Astrocyte of the cerebellum (primary cell): ENCODE data around the gene DNAI2.

Experiments used
- DNase-seq: peaks from one replicate; pipeline ENCODE4 v3.0.0-alpha.2; 2011; ENCODE audit warnings: low read depth
- H3K4me3 ChIP-seq: 2 replicates; pipeline ENCODE4 v1.5.1; 2011; ENCODE audit warnings: mild to moderate bottlenecking, low read depth, low read length, moderate library complexity
- in situ Hi-C: cut with HindIII; loops from 2 replicates; pipeline ENCODE4 v1.10.0; 2017; ENCODE audit warnings: low sequenced_read_pairs
- TF ChIP-seq, protein P1 (sequence below): IDR thresholded peaks from 2 replicates; pipeline ENCODE4 v1.5.1; 2012; ENCODE audit warnings: low read length, low read depth, moderate library complexity, mild to moderate bottlenecking; ENCODE audit errors: missing control alignments

Gene DNAI2

DNA sequence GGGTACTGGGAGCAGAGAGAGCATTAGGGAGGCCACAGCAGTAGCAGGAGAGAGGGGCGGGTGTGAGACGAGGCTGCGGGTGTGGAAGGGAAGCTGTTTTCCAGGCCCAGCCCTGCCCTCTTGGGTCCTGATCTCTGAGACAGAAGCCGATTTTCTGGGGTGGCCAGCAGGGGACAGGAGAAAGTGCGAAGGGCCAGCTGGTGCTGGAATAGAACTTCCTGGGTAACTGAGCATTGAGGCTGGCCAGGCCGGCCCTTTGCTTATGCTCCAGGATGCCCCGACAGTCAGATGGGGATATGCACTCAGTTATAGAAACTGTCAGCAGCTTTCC, 86.8 kb downstream of the DNAI2 start:
- in situ Hi-C loops: no loop called here
- TF ChIP-seq, protein P1, sequence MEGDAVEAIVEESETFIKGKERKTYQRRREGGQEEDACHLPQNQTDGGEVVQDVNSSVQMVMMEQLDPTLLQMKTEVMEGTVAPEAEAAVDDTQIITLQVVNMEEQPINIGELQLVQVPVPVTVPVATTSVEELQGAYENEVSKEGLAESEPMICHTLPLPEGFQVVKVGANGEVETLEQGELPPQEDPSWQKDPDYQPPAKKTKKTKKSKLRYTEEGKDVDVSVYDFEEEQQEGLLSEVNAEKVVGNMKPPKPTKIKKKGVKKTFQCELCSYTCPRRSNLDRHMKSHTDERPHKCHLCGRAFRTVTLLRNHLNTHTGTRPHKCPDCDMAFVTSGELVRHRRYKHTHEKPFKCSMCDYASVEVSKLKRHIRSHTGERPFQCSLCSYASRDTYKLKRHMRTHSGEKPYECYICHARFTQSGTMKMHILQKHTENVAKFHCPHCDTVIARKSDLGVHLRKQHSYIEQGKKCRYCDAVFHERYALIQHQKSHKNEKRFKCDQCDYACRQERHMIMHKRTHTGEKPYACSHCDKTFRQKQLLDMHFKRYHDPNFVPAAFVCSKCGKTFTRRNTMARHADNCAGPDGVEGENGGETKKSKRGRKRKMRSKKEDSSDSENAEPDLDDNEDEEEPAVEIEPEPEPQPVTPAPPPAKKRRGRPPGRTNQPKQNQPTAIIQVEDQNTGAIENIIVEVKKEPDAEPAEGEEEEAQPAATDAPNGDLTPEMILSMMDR: no peak
- H3K4me3 ChIP-seq: no peak overlapping the region
- DNase-seq: no peak

DNA sequence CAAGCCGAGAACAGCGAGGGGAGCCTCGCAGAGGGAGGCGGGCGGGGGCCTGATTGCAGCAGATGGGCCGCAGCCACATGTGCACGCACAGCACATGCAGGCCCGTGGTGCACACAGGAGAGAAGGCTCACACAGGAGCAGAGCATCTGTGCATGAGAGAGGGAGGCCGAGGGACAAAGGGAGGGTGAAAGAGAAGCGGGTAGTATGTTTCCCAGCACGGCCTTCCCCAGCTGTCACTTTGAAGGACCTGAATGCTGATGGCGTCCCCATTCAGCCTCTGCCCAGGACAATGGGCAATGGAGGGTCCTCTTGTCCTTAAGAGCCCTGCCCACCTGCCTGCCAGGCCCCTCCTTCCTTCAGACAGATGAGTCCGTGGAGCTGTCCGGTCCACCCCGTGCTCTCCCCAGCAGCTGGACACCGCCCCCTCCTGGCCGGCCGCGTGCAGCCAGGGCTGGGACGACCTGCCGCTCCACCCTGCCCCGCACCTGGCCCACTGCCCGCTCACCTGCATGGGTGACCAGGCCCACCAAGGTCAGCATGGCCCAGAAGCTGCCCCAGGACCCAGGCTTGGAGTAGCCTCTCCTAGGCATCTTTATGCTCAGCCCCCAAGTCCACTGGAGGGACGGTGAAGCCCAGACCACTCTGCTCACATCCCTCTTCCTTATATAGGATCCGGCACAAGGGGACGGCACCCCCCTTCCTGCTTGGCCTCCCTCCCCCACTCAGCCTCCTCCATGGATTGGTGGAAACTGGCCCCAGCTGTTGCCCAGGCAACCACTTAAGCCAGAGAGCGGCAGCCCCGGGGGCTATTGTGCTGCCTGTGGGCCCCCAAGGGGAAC, 87.4 kb downstream of the DNAI2 start, which contains the start of gene BTBD17:
BTBD17 (minus strand) TSS at position 639 of the 839 bp plus-strand sequence; CDS start at position 590, 49 bp downstream.
- DNase-seq: no peak
- no peak within 1 kb of the TSS for H3K4me3 ChIP-seq
- in situ Hi-C loops: no loop called here
- TF ChIP-seq, protein P1: peak; percentile 64

DNA sequence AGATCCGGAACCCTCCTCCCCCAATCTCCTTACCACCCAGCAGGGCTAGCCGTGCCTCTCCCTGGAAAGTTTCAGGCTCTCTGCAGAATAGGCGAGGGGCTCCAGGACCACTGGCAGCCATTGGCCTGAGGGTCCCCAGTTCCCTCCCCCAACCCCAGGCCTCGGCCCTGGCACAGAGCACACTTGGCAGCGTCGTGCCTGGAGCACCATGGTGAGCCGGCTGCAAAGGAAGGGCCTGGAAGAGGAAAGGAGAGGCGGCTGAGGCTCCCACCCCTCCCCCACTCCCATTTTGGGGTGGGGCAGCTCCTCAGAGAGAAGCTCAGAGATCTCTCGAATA, 88.0 kb downstream of the DNAI2 start:
- in situ Hi-C loops: no loop called here
- DNase-seq: no peak
- TF ChIP-seq, protein P1: no peak
- no peak overlapping the region for H3K4me3 ChIP-seq

DNA sequence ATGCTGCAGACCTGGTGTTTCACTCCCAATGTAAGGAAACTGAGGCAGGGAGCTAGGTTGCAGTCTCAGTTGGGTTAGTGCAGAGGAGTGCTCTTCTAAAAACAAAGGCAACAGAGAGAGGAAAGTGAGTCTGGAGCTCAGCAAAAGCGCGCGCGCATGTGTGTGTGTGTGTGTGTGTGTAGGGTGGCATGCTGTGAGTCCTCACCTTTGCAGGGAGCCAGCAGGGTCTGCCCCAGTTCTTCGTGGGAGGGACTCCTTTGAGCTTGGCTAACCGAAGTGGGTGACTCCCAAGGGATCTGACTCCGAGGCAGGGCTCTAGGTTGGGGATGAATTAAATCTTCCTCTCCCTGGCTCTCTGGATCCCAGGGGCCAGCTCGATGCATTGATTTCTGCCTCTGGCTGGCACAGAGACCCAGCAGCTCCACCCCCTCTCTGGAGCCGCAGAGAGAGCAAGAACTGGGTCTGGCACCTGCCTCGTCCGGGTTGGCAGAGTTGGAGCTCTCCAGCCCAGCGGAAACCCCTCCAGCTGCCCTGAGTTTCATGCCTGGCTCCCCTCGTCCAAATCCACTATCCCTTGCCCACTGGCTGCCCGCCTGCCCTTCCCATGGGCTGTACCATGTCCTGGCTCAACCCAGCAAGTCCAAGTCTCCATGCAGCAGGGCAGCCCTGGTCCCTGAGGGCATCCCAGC, 88.9 kb downstream of the DNAI2 start:
- in situ Hi-C loops: no loop called here
- DNase-seq: no peak
- TF ChIP-seq, protein P1: no peak
- H3K4me3 ChIP-seq: no peak overlapping the region
